ENCODE measurements around the gene HUS1B. TPM values are rescaled to one million over a fixed set of nuclear protein-coding genes. Genes with fewer than 3 reads are reported as not detected.
"Not testable (repeated sequence)": the region's sequence is repeated elsewhere in the genome, so short reads cannot be mapped to it uniquely, and the experiment has no call there.

HUS1B gene
- total RNA-seq, 2 donors from 2014 or later, result 1.8 to 2.4 TPM

- no peaks in the 10 kb centered on the region for H3K9me3 Mint-ChIP-seq
- no peak overlapping the region for H3K4me3 Mint-ChIP-seq
- ATAC-seq (replicated peaks), result no peak
- H3K4me1 Mint-ChIP-seq, result peaks cover 50% of the 10 kb centered on the region
- no peaks in the 10 kb centered on the region for H3K27me3 Mint-ChIP-seq
- peaks cover 11% of the 10 kb centered on the region for H3K36me3 Mint-ChIP-seq (ENCODE audit: low read depth)
- H3K27ac Mint-ChIP-seq, result no peak overlapping the region
These were observed 29.6 kb upstream of the HUS1B start for GRCh38 chr6:686497-686896.

DNA sequence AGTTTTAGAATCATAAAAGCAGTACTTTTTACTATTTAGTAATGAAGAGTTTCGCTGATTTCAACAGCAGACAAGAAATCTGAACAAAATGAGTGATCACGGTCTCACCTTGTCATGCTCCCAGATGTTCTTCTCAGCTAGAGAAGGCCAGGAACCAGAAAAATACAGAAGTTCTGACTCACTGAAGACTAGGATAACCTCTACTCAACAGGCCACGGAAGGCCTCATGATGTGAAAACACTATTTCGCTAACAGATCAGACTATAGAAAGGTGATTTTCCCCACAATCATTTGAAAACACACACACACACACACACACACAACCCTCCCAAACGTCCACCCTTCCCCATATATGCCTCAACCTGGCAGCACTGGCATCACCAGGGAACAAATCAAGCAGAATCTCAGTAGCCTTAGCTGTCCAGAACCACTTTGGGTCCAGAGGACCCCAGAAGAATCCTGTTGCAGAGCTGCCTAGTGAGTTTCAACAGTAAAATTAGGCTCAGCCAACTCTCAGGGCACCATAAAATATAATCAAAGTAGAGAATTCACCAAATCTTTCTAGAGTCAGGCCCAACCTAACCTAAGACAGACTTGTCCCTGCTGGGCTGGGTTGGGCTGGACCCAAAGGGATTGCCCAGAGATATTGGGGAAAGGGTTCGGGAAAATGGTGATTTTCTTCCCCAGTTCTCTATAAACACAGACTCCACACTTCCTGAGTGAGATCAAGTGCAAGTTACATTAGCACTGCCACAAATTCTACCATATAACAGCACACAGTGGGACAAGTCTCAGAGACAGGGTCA, 28.1 kb upstream of the HUS1B start:
- Mint-ChIP-seq H3K4me3 (peak overlapping the region; percentile 72), H3K27ac (peak overlapping the region; percentile 89), H3K4me1 (peaks cover 54% of the 10 kb centered on the region), H3K27me3 (no peaks in the 10 kb centered on the region), H3K36me3 (ENCODE audit: low read depth) (peaks cover 19% of the 10 kb centered on the region), H3K9me3 (no peaks in the 10 kb centered on the region)
- peak; percentile 99 for ATAC-seq (replicated peaks)

GRCh38 chr6:683742-684440, 27.0 kb upstream of the HUS1B start:
- Mint-ChIP-seq H3K27me3 (no peaks in the 10 kb centered on the region), H3K4me3 (peak overlapping the region; percentile 70), H3K9me3 (no peaks in the 10 kb centered on the region), H3K27ac (peak overlapping the region; percentile 75), H3K36me3 (ENCODE audit: low read depth) (peaks cover 26% of the 10 kb centered on the region), H3K4me1 (peaks cover 51% of the 10 kb centered on the region)
- no peak for ATAC-seq (replicated peaks)

DNA sequence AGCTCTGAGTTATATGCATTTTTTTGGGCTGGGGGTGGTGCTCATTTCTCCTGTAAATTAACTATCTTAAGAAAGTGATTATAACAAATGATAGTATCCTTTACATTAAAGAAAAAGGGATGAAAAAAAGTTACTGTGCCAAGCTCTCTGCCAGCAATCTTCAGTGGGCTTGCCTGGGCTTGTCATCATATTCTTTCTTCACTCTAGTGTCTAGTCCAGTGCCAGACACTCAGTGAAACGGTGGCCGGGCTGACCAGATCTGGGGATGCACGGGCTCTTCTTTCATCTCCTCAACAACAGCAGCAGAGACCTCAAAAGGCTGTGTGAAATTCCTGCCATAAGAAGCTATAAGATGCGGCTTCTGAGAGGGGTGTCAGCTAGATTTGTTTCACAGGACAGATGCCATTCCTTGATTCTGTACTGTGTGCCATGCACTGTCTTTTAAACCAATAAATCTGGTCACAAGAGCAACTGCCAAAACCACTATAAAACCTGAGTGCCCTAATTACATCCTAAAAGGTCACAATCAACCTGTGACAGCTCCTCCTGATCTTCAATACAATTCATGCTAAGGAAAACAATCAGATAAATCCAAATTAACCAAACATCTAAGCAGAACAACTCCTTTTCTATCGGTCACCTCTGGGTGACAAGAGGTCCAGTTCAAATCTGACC, 23.9 kb upstream of the HUS1B start:
- Mint-ChIP-seq H3K36me3 (ENCODE audit: low read depth) (peaks cover 36% of the 10 kb centered on the region), H3K4me3 (no peak overlapping the region), H3K4me1 (peaks cover 57% of the 10 kb centered on the region), H3K27me3 (no peaks in the 10 kb centered on the region), H3K27ac (peak overlapping the region; percentile 13), H3K9me3 (no peaks in the 10 kb centered on the region)
- no peak for ATAC-seq (replicated peaks)

- H3K4me3 Mint-ChIP-seq, result no peak overlapping the region
- peaks cover 31% of the 10 kb centered on the region for H3K36me3 Mint-ChIP-seq (ENCODE audit: low read depth)
- no peaks in the 10 kb centered on the region for H3K9me3 Mint-ChIP-seq
- no peaks in the 10 kb centered on the region for H3K27me3 Mint-ChIP-seq
- ATAC-seq (replicated peaks), result no peak
- no peak overlapping the region for H3K27ac Mint-ChIP-seq
- H3K4me1 Mint-ChIP-seq, result peaks cover 56% of the 10 kb centered on the region
These were observed 23.4 kb upstream of the HUS1B start for GRCh38 chr6:680251-680650.

GRCh38 chr6:679282-679681, 22.4 kb upstream of the HUS1B start:
- peaks cover 24% of the 10 kb centered on the region for H3K36me3 Mint-ChIP-seq (ENCODE audit: low read depth)
- H3K9me3 Mint-ChIP-seq, result no peaks in the 10 kb centered on the region
- H3K4me1 Mint-ChIP-seq, result peaks cover 59% of the 10 kb centered on the region
- H3K27ac Mint-ChIP-seq, result no peak overlapping the region
- no peak overlapping the region for H3K4me3 Mint-ChIP-seq
- no peaks in the 10 kb centered on the region for H3K27me3 Mint-ChIP-seq
- no peak for ATAC-seq (replicated peaks)

DNA sequence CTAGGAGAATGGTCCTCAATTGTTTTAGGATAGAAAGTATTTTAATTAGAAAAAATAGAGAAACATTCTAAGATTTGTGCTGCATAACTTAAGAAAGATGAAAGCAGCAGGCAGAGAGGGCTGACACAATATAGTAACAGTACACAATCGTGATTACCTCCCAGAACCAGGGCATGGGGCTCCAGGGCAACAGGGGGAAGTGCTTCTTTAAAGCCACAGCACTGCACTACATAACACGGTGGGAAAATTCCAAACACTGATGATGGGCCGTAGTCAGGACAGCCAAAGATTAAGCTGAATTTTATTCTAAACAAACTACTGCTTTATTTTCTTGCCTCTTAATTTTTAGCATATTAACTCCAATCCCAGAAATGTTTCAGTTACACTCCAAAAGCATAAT, 21.6 kb upstream of the HUS1B start:
- Mint-ChIP-seq H3K27ac (no peak overlapping the region), H3K36me3 (ENCODE audit: low read depth) (peaks cover 24% of the 10 kb centered on the region), H3K4me1 (peaks cover 52% of the 10 kb centered on the region), H3K27me3 (no peaks in the 10 kb centered on the region), H3K4me3 (no peak overlapping the region), H3K9me3 (no peaks in the 10 kb centered on the region)
- no peak for ATAC-seq (replicated peaks)

GRCh38 chr6:677919-678318, 21.0 kb upstream of the HUS1B start:
- Mint-ChIP-seq H3K36me3 (ENCODE audit: low read depth) (peaks cover 24% of the 10 kb centered on the region), H3K4me1 (peaks cover 47% of the 10 kb centered on the region), H3K27ac (no peak overlapping the region), H3K4me3 (no peak overlapping the region), H3K27me3 (no peaks in the 10 kb centered on the region), H3K9me3 (no peaks in the 10 kb centered on the region)
- no peak for ATAC-seq (replicated peaks)

DNA sequence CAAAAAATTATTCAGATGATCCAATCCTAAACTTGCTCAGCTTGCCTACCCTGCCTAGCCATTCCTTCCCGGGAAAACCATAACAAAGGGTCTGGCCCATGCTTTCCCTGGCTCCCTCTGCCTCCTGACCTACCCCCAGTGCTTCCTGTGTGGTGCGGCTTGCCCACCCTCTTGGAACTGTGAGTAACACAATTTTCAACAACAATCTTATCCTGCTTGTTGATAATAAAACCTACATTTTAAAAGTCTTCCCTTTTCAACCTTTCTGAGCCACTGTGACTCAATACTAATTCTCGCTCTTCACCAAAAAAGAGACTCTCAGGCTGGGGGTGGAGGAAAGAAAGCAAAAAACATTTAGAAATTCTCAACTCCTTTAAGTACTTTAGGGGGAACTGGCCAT, 18.1 kb upstream of the HUS1B start:
- Mint-ChIP-seq H3K36me3 (ENCODE audit: low read depth) (peaks cover 17% of the 10 kb centered on the region), H3K4me3 (peak overlapping the region; percentile 64), H3K27ac (peak overlapping the region; percentile 86), H3K4me1 (peaks cover 30% of the 10 kb centered on the region), H3K9me3 (no peaks in the 10 kb centered on the region), H3K27me3 (no peaks in the 10 kb centered on the region)
- ATAC-seq (replicated peaks), result peak; percentile 95

DNA sequence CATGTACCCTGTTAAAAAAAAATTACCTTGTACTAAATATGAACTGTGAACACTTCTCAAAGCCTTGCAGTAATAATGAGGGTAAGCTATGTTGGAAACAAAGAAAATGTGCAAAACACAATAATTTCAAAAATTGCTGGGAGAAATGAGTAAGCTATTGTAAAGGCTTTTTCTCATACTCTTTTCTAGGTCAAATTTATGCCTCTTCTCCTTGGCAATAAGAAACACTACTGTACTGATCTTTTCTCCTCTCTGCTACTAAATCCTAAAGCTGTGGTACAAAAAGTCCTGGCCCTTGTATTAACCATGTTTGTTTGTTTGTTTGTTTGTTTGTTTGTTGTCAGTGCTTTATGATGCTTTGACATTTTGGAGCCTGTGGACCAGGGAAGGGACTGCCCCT, 17.5 kb upstream of the HUS1B start:
- ATAC-seq (replicated peaks), result peak; percentile 65
- peaks cover 28% of the 10 kb centered on the region for H3K4me1 Mint-ChIP-seq
- H3K4me3 Mint-ChIP-seq, result peak overlapping the region; percentile 64
- H3K36me3 Mint-ChIP-seq (ENCODE audit: low read depth), result peaks cover 15% of the 10 kb centered on the region
- H3K9me3 Mint-ChIP-seq, result no peaks in the 10 kb centered on the region
- H3K27me3 Mint-ChIP-seq, result no peaks in the 10 kb centered on the region
- peak overlapping the region; percentile 86 for H3K27ac Mint-ChIP-seq

GRCh38 chr6:667253-667927, 10.5 kb upstream of the HUS1B start:
- H3K4me1 Mint-ChIP-seq, result peaks cover 36% of the 10 kb centered on the region
- H3K27me3 Mint-ChIP-seq, result no peaks in the 10 kb centered on the region
- H3K9me3 Mint-ChIP-seq, result no peaks in the 10 kb centered on the region
- no peak overlapping the region for H3K27ac Mint-ChIP-seq
- no peaks in the 10 kb centered on the region for H3K36me3 Mint-ChIP-seq (ENCODE audit: low read depth)
- H3K4me3 Mint-ChIP-seq, result no peak overlapping the region
- ATAC-seq (replicated peaks), result no peak

GRCh38 chr6:665403-666267, 8.7 kb upstream of the HUS1B start:
- peak; percentile 90 for ATAC-seq (replicated peaks)
- H3K27ac Mint-ChIP-seq, result no peak overlapping the region
- H3K36me3 Mint-ChIP-seq (ENCODE audit: low read depth), result no peaks in the 10 kb centered on the region
- H3K4me3 Mint-ChIP-seq, result no peak overlapping the region
- no peaks in the 10 kb centered on the region for H3K9me3 Mint-ChIP-seq
- peaks cover 49% of the 10 kb centered on the region for H3K4me1 Mint-ChIP-seq
- H3K27me3 Mint-ChIP-seq, result no peaks in the 10 kb centered on the region

GRCh38 chr6:663788-664187, 6.9 kb upstream of the HUS1B start:
- H3K27me3 Mint-ChIP-seq; H3K27ac Mint-ChIP-seq; H3K4me3 Mint-ChIP-seq; H3K36me3 Mint-ChIP-seq (ENCODE audit: low read depth); ATAC-seq (replicated peaks); H3K9me3 Mint-ChIP-seq: not testable (repeated sequence)
- H3K4me1 Mint-ChIP-seq, result peaks cover 62% of the 10 kb centered on the region
